Measurements from ENCODE around the gene VAC14.

VAC14 gene

GRCh38 chr16:70740914-70741782, 59.8 kb downstream of the VAC14 start:
- no peak for DNase-seq

DNA sequence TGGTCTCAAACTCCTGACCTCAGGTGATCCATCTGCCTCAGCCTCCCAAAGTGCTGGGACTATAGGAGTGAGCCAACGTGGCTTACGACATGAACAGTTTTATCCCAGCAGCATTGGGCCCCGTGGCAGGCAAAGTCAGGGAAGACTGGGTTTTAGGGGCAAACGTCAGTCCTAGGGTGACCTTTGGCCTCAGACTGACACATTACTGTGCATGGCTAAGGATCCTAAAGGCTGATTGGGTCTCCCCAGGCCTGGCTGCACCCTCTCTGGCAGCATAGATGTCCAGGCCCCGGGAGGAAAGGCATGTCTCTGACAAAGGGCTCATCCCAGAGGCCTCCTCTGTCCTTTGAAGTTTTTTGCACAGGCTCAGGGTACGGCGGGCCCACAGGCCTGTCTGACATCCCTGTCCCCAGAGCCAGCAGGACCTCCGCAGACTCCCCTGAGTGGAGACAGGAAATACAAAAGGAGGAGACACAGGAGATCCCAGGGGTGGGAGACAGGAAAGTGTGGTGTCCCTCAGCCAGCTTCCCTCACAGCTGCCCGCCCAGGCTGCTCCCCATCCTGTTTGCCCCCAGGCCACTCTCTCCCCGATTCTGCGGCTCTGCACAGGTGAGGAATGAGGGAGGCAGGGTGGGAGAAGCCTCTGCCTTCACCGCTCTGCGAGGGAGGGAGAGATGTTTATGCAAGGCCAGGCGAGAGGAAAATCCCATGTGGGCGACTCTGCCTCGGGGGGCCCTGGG, 60.6 kb downstream of the VAC14 start:
- DNase-seq = no peak

DNA sequence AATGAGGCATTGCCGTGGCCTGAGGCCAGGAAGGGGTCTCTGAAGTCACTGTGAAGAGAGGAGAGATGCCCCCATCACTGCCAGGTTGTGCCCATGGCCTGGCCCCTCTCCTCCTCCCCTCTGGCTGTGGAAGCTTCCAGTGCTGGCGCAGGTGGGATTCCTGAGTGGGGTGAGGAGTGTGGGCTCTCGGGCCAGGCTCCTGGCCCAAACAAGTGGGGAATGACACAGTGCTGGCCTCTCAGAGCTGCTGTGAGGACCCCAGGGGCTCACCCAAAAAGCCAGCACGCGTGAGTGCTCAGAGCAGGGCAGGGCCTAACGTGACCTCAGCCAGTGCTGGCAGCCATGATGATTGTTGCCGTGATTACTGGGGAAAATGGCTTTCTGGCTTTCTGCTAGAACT, 61.6 kb downstream of the VAC14 start:
- no peak for DNase-seq

GRCh38 chr16:70738083-70738977, 62.6 kb downstream of the VAC14 start:
- DNase-seq = peak; percentile 97

DNA sequence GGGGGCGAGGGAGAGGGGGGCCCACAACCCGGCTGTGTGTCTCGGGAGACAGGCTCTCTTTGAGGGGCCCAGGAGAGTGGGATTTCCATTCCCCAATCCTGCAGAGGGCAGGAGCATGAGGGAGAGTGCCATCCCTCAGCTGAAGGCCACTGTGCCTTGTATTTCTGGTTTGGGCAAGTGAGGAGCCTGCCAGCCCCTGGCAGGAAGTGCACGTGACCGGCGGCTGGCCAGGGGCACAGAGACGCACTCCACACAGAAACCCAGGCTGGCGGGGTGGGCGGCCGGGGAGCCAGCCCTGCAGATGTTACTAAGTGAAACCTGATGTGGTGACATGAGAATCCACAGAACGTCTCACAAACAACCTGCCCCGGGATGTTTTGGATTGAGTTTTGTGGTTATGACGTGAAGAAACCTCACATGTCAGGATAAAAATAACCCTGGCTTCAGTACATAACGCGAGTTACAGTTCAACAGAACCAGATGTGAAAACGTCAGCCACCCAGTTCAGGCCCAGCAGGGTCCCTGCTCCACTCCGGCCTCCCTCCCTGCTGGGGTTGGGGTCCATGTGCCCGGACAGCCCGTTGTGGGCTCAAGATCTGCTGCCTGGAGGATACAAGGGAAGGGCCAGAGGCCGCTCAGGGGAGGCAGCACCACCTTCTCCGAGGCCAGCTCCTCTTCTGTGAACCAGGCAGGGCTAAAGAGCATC, 63.4 kb downstream of the VAC14 start:
- DNase-seq = no peak

DNA sequence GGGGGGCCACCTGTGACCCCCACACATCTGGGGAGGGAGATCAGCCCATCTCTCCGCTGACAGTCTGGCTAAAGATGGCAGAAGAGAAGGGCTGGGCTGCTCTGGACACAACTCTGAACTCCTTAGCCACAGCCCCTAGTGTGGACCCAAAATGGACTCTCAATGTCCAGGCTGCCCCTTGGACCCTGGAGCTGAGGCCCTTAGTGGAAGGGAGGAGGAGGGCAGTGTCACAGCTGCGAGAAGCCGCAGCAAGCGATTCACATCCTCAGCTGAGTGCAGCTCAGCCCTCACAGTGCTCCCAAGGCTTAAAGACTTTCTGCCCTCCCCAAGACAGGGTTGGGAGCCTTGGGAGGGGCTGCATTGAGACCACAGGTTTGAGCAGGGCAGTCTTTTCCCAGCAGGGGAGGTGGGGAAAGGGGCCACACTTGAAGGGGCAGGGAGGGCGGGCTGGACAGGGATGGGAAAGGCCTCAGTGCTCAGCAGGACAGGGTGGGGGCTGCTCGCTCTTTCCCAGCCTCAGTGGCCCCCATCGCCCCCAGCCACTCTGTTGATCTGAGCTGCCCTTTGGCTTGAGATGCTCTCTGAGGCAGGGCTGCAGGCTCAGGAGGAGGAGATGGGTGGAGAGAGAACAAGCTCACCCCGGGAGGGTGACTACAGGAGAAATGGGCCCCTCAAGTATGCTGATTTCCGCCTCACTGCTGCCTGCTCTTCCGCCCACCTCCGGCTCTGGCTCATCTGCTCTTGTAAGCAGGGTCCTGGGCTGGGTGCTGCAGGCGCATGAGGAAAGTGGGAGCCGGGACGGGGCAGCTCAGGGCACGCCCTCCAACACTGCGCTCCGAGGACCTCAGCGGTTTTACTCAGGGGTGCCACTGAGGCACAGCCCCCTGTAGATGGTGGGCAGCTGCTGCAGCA, 64.2 kb downstream of the VAC14 start:
- no peak for DNase-seq

DNA sequence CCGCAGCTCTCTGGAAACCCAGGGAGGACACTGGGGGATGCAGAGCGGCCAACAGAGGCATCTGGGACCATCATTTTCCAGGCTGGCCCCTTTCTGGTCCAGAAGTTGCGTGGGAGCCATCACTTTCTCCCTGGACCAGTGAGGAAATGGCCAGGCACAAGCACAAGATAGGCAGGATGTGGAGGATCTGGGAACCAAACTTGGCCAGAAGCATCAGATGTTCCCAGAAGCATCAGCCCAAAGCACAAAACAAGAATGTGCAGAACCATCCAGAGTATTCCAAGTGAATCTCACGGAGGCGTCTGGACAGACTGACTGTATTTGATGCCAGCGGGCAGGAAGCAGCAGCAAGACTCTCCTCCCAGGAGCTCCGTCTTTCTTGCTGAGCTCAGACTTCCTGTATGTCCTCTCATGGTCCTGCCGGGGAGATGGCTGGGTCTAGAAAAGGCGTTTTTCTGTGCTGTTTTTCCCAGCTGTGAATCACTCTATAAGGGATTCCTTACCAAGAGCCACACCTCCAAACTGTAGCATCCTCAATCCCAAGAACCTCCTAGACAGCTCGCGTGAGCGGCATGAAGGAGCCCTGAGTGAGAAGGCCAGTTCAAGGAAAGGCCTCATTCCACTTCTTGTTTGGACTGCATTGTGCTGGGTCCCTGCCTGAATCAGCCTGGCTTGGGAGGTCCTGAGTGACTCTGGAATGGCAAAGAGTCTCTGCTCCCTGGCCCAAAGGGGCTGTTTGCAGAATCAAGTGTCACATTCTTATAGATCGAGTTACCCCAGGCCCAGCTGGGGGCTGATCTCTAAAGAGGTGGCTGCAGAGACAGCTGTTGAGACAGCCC, 65.6 kb downstream of the VAC14 start:
- no peak for DNase-seq

DNA sequence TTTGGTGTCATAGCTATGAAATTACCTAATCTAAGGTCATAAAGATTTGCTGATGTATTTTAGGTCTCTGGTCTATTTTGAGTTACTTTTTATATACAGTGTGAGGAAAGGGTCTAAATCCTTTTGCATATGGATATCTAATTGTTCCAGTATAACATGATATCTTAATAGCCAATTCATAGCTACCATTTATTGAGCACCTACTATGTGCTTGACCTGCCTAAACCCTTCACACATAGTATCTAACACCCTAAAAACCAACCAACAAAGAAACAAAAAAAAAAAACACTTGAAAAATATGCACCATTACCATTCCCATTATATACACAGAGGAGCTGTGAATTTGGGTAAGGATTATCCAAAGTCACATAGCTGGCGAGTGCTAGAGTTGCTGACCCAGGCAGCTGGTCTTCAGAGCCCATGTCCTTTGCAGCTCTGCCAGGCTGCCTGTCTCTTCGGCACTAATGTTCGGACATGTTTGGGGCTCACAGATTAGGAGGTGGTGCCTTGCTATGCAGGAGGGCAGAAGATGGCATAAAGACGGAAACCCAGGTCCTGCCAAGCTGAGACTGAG, 66.3 kb downstream of the VAC14 start:
- no peak for DNase-seq

DNA sequence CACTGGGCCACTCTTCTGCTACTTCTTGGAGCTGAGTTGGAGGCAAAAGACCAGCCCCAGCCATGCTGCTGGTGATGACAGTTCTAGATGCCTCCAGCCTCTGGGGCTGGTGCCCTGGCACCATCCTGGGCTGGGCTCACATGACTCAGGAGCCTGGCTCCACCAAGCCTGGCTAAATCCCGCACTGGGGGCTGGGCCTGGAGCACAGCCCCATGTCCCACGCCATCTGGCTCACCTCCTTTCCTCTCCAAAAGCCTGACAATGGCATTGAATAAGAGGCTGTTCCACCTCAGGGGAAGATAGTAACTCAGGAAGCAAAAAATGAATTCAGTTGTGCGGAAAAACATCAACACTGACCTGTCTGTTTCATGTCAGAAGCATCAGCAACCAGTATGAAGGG, 70.0 kb downstream of the VAC14 start:
- no peak for DNase-seq

GRCh38 chr16:70730031-70730430, 70.9 kb downstream of the VAC14 start:
- DNase-seq = no peak

- no peak for DNase-seq
Observed at GRCh38 chr16:70729292-70729691, 71.7 kb downstream of the VAC14 start.

GRCh38 chr16:70728150-70728549, 72.8 kb downstream of the VAC14 start:
- no peak for DNase-seq

GRCh38 chr16:70726892-70727361, 74.0 kb downstream of the VAC14 start:
- DNase-seq = no peak

GRCh38 chr16:70725912-70726828, 74.8 kb downstream of the VAC14 start:
- no peak for DNase-seq

DNA sequence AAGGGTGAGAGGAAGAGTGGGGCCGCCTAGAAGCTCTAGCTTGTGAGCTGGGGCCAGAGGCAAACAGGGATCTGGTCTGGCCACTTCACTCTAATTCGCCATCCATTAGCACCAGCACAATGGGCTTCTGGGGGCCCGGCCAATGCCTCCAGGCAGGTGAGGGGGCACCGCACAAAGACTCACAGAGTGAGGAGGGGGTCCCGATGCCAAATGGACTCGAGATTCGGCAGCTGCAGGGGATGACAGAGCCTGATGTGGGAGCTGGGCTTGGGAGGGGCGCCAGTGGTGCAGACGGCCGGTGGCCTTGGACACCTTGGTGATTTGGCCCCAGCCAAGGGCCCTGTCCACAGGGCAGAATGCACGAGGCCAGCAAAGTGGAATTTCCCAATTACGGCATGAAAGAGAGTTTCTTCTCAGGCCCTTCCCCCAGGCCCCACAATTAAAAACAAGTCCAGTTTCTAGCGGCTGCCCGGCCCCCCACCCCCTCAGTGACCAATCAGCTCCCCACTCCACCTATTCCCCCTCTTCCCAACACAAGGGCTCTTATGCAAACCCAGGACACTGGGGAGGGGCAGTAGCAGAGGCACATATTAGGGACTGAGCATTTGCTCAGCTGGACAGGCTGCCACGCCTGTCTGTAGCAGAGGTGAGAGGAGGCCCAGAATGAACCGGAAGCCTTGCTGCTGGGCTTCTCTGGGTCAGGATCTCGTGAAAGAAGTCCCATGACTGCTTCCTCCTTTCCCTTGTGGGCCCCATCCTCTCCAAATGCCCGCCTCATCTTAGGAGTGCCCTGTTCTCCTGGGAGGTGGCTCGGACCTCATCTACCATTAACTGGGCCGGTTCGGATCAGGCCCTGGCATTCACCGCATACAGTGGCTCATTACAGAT, 75.7 kb downstream of the VAC14 start:
- DNase-seq = no peak

- DNase-seq = no peak
Observed at GRCh38 chr16:70724146-70725023, 76.6 kb downstream of the VAC14 start.

DNA sequence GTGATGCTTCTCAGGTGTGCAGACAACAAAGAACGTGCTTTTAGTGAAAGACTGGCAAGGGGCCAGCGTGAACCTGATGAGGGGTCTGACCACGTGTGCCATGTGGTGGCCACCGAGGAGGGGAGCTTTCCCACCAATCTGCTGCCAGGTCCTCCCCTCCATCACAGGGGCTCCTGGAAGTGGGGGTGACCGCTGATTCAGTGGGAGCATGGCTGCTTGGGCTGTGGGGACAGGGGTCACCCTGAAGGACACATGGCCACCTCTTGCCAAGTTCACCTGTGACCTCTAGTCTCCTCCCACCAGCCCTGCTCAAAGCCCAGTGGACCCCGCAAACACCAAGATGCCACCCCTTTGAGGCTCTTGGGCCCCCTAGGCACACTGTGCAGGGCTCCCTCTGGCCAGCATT, 77.2 kb downstream of the VAC14 start:
- no peak for DNase-seq
